Mesendoderm (in vitro differentiated cells): ENCODE measurements around the gene CALN1.

Source experiments
- DNase-seq: peaks from one replicate; pipeline ENCODE4 v3.0.0; 2013
- H2AK5ac ChIP-seq: 2 replicates; pipeline ENCODE4 v1.6.1; 2013; ENCODE audit warnings: low read length, inconsistent platforms
- H2BK120ac ChIP-seq: 2 replicates; pipeline ENCODE4 v1.6.1; 2013; ENCODE audit warnings: low read depth, mild to moderate bottlenecking, low read length, moderate library complexity, mixed read lengths
- H2BK15ac ChIP-seq: replicated peaks from 2 replicates; pipeline ENCODE4 v1.6.1; 2013; ENCODE audit warnings: low read depth, mild to moderate bottlenecking, moderate library complexity
- H2BK5ac ChIP-seq: 2 replicates; pipeline ENCODE4 v1.6.1; 2013; ENCODE audit warnings: low read length, inconsistent platforms
- H3K18ac ChIP-seq: 2 replicates; pipeline ENCODE4 v1.6.1; 2013; ENCODE audit warnings: mild to moderate bottlenecking, low read length, mixed read lengths
- H3K23ac ChIP-seq: one replicate; pipeline ENCODE4 v1.6.1; 2013; ENCODE audit warnings: low read length
- H3K27ac ChIP-seq: 2 replicates; pipeline ENCODE4 v1.5.1; 2013; ENCODE audit warnings: low read depth, mild to moderate bottlenecking, inconsistent platforms, low read length, moderate library complexity
- H3K27me3 ChIP-seq: 2 replicates; pipeline ENCODE4 v1.6.1; 2013; ENCODE audit warnings: low read length, control low read depth, mild to moderate bottlenecking, inconsistent platforms; ENCODE audit not compliant: insufficient read depth, poor library complexity
- H3K36me3 ChIP-seq: 2 replicates; pipeline ENCODE4 v1.6.1; 2013; ENCODE audit warnings: low read length, inconsistent platforms; ENCODE audit not compliant: control insufficient read depth, insufficient read depth
- H3K4ac ChIP-seq: one replicate; pipeline ENCODE4 v1.6.1; 2013; ENCODE audit warnings: low read depth, mild to moderate bottlenecking, low read length, moderate library complexity
- H3K4me1 ChIP-seq: 2 replicates; pipeline ENCODE4 v1.6.1; 2013; ENCODE audit warnings: low read depth, low read length, inconsistent platforms; ENCODE audit not compliant: control insufficient read depth
- H3K4me2 ChIP-seq: 2 replicates; pipeline ENCODE4 v1.6.1; 2013; ENCODE audit warnings: low read length
- H3K4me3 ChIP-seq: 2 replicates; pipeline ENCODE4 v1.5.1; 2013; ENCODE audit warnings: mild to moderate bottlenecking, low read length
- H3K56ac ChIP-seq: one replicate; pipeline ENCODE4 v1.6.1; 2013; ENCODE audit warnings: low read length
- H3K79me1 ChIP-seq: 2 replicates; pipeline ENCODE4 v1.6.1; 2013; ENCODE audit warnings: low read length, inconsistent platforms
- H3K79me2 ChIP-seq: 2 replicates; pipeline ENCODE4 v1.6.1; 2013; ENCODE audit warnings: mild to moderate bottlenecking, low read length; ENCODE audit not compliant: control insufficient read depth, insufficient read depth
- H3K9ac ChIP-seq: 2 replicates; pipeline ENCODE4 v1.6.1; 2013; ENCODE audit warnings: low read length, inconsistent platforms
- H4K5ac ChIP-seq: one replicate; pipeline ENCODE4 v1.6.1; 2013; ENCODE audit warnings: low read length
- H4K8ac ChIP-seq: one replicate; pipeline ENCODE4 v1.6.1; 2013; ENCODE audit warnings: low read depth, mild to moderate bottlenecking, control low read depth, low read length, moderate library complexity
- WGBS: extraction: QIAGEN DNeasy Blood & Tissue Kit; methylation state at CpG from one replicate; pipeline ENCODE4 v1.1.7; 2013; ENCODE audit warnings: low lambda C conversion rate, missing lambda C conversion rate; ENCODE audit not compliant: insufficient coverage; ENCODE audit errors: extremely low coverage; 5-methylcytosine and 5-hydroxymethylcytosine counted together

Gene CALN1

DNA sequence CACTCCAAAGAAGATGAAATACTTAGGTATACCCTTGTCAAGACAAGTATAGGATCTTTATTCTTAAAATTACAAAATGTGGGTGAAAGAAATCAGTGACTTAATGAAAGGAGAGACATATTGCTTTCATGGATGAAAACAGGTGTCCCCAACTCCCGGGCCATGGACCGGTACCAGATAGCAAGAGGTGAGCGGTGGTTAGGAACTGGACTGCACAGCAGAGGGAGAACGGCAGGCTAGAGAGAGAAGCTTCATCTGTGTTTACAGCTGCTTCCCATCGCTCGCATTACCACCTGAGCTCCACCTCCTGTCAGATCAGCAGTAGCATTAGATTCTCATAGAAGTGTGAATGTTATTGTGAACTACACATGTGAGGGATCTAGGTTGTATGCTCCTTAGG is 408.9 kb downstream of the CALN1 start:
- H2BK5ac ChIP-seq = no peak overlapping the region
- no peak overlapping the region for H3K4ac ChIP-seq
- H3K79me2 ChIP-seq = no peaks in the 10 kb centered on the region
- H3K18ac ChIP-seq = no peak overlapping the region
- no peak overlapping the region for H3K9ac ChIP-seq
- no peak overlapping the region for H3K56ac ChIP-seq
- no peak overlapping the region for H2BK15ac ChIP-seq
- H3K23ac ChIP-seq = no peak overlapping the region
- H3K36me3 ChIP-seq = no peaks in the 10 kb centered on the region
- H2BK120ac ChIP-seq = no peak overlapping the region
- H3K79me1 ChIP-seq = no peaks in the 10 kb centered on the region
- H3K4me2 ChIP-seq = no peak overlapping the region
- H3K27me3 ChIP-seq = no peaks in the 10 kb centered on the region
- no peak for DNase-seq
- no CpG with 5 or more reads among the region's 6 CpGs for WGBS
- no peaks in the 10 kb centered on the region for H3K4me1 ChIP-seq
- no peak overlapping the region for H3K27ac ChIP-seq
- H2AK5ac ChIP-seq = no peak overlapping the region
- no peak overlapping the region for H4K5ac ChIP-seq
- H4K8ac ChIP-seq = no peak overlapping the region
- no peak overlapping the region for H3K4me3 ChIP-seq

DNA sequence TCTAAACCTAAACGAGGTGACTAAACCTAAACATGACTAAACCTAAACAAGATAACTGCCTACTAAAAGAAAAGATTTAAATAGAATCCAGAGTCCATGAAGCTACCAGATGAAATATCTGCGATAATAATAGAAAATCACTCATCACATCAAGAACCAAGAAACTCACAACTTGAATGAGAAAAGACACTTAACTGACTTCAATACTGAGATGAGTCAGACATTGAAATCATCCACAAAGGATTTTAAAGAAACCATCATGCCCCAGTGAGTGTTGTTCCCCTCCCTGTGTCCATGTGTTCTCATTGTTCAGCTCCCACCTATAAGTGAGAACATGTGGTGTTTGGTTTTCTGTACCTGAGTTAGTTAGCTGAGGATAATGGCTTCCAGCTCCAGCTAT is 416.0 kb downstream of the CALN1 start:
- Histone ChIP-seq H3K23ac (no peak overlapping the region), H3K27ac (no peak overlapping the region), H3K56ac (no peak overlapping the region), H3K4me3 (no peak overlapping the region), H2BK5ac (no peak overlapping the region), H3K4me2 (no peak overlapping the region), H3K79me2 (no peaks in the 10 kb centered on the region), H3K4me1 (no peaks in the 10 kb centered on the region), H3K18ac (no peak overlapping the region), H3K79me1 (no peaks in the 10 kb centered on the region), H2AK5ac (no peak overlapping the region), H2BK120ac (no peak overlapping the region), H2BK15ac (no peak overlapping the region), H3K27me3 (no peaks in the 10 kb centered on the region), H4K8ac (no peak overlapping the region), H3K4ac (no peak overlapping the region), H3K36me3 (no peaks in the 10 kb centered on the region), H4K5ac (no peak overlapping the region), H3K9ac (no peak overlapping the region)
- DNase-seq = no peak
- WGBS = no CpG with 5 or more reads among the region's 2 CpGs

DNA sequence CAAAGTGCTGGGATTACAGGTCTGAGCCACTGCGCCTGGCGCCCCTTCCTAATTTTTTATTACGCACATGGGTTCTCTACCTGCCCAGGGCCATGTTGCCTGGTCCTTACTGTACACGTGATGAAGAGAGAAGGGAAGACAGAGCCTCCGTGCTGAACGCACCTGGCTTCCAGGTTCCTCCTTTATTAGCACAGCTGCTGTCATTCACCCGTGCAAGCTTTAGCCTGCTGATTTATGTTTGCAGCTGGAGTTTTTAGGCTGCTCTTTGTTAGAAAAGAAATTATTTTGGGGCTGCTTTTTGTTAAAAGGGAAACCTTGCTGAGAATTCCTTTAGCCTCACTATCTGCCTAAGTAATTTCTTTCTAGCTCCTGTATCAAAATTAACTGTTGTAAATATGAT is 417.0 kb downstream of the CALN1 start:
- DNase-seq = no peak
- H2BK15ac ChIP-seq = no peak overlapping the region
- no CpG with 5 or more reads among the region's 7 CpGs for WGBS

DNA sequence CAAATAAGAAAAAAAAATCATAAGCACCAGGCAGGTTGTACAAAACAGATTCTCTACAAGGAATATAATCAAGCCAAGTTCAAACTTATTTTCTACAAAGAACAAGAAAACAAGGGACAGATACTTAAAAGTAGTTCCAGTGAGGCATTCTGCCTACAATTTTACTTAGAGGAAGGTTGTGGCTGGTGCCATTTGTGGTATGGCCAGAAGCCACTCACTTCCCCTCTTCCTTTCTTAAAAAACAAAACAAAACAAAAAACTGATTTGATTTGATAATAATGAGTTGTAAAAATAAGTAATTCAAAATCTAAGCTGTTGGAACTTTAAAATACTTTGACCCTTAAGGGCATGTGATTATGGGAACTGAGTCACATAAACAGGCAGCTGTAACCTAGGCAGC is 420.6 kb downstream of the CALN1 start:
- Histone ChIP-seq H3K4me3 (no peak overlapping the region), H2BK5ac (no peak overlapping the region), H3K4ac (no peak overlapping the region), H3K9ac (no peak overlapping the region), H3K79me1 (no peaks in the 10 kb centered on the region), H3K79me2 (no peaks in the 10 kb centered on the region), H3K27me3 (no peaks in the 10 kb centered on the region), H3K56ac (no peak overlapping the region), H3K18ac (no peak overlapping the region), H3K23ac (no peak overlapping the region), H2BK15ac (no peak overlapping the region), H3K4me2 (no peak overlapping the region), H3K27ac (no peak overlapping the region), H4K8ac (no peak overlapping the region), H3K4me1 (no peaks in the 10 kb centered on the region), H4K5ac (no peak overlapping the region), H2BK120ac (no peak overlapping the region), H2AK5ac (no peak overlapping the region), H3K36me3 (no peaks in the 10 kb centered on the region)
- no peak for DNase-seq

More for the DNA sequence above, 417.0 kb downstream of the CALN1 start:
- H3K27ac ChIP-seq = no peak overlapping the region
- H3K56ac ChIP-seq = no peak overlapping the region
- no peak overlapping the region for H3K4me2 ChIP-seq
- H2BK120ac ChIP-seq = no peak overlapping the region
- no peaks in the 10 kb centered on the region for H3K79me2 ChIP-seq
- no peak overlapping the region for H2AK5ac ChIP-seq
- H3K23ac ChIP-seq = no peak overlapping the region
- H2BK5ac ChIP-seq = no peak overlapping the region
- H3K4me3 ChIP-seq = no peak overlapping the region
- H3K27me3 ChIP-seq = no peaks in the 10 kb centered on the region
- no peak overlapping the region for H4K8ac ChIP-seq
- no peak overlapping the region for H4K5ac ChIP-seq
- H3K4me1 ChIP-seq = no peaks in the 10 kb centered on the region
- H3K4ac ChIP-seq = no peak overlapping the region
- H3K9ac ChIP-seq = no peak overlapping the region
- H3K18ac ChIP-seq = no peak overlapping the region
- no peaks in the 10 kb centered on the region for H3K79me1 ChIP-seq
- no peaks in the 10 kb centered on the region for H3K36me3 ChIP-seq

DNA sequence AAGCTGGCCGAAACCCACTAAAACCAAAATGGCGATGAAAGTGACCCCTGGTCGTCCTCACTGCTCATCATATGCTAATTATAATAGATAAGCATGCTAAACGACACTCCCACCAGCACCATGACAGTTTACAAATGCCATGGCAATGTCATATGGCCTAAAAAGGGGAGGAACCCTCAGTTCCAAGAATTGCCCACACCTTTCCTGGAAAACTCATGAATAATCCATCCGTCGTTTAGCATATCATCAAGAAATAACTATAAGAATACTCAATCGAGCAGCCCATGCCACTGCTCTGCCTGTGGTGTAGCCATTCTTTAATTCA is 422.0 kb downstream of the CALN1 start:
- no peak overlapping the region for H3K9ac ChIP-seq
- no peak overlapping the region for H3K23ac ChIP-seq

DNA sequence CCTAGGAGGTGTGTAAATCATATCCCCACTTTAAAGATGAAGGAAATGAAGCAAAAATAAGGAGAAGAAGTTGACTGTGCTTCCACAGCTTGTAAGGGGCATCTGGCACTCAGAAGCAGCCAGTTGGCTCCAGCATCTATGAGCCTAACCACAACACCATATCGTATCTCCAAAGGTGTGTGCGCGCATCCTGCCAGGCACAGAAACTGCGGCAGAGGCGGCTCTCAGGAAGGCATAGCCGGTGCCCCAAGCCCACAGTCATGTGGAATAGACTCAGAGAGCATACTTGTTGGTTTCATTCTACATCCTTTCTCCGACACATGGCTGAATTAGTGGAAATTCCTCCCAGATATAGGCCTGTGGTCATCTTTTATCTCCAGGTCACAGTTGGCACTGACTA is 423.9 kb downstream of the CALN1 start:
- no peak overlapping the region for H4K5ac ChIP-seq
- no peak for DNase-seq
- no peak overlapping the region for H2BK120ac ChIP-seq
- no peak overlapping the region for H3K27ac ChIP-seq
- no peak overlapping the region for H3K4ac ChIP-seq
- no peaks in the 10 kb centered on the region for H3K27me3 ChIP-seq
- H2BK5ac ChIP-seq = no peak overlapping the region
- H3K79me2 ChIP-seq = no peaks in the 10 kb centered on the region
- H3K4me2 ChIP-seq = no peak overlapping the region
- no peak overlapping the region for H3K4me3 ChIP-seq
- no peak overlapping the region for H2BK15ac ChIP-seq
- WGBS = no CpG with 5 or more reads among the region's 7 CpGs
- no peak overlapping the region for H3K23ac ChIP-seq
- H3K56ac ChIP-seq = no peak overlapping the region
- no peak overlapping the region for H3K9ac ChIP-seq
- no peak overlapping the region for H2AK5ac ChIP-seq
- no peaks in the 10 kb centered on the region for H3K4me1 ChIP-seq
- no peak overlapping the region for H4K8ac ChIP-seq
- no peaks in the 10 kb centered on the region for H3K36me3 ChIP-seq
- no peak overlapping the region for H3K18ac ChIP-seq
- H3K79me1 ChIP-seq = no peaks in the 10 kb centered on the region

More for the DNA sequence above, 422.0 kb downstream of the CALN1 start:
- Histone ChIP-seq H2BK5ac (no peak overlapping the region), H4K5ac (no peak overlapping the region), H3K18ac (no peak overlapping the region), H3K36me3 (no peaks in the 10 kb centered on the region), H3K27ac (no peak overlapping the region), H3K79me2 (no peaks in the 10 kb centered on the region), H3K79me1 (no peaks in the 10 kb centered on the region), H3K56ac (no peak overlapping the region), H2BK120ac (no peak overlapping the region), H3K4me3 (no peak overlapping the region), H3K4ac (no peak overlapping the region), H2BK15ac (no peak overlapping the region), H3K4me2 (no peak overlapping the region), H2AK5ac (no peak overlapping the region), H3K4me1 (no peaks in the 10 kb centered on the region), H3K27me3 (no peaks in the 10 kb centered on the region), H4K8ac (no peak overlapping the region)
- no peak for DNase-seq
- no CpG with 5 or more reads among the region's 7 CpGs for WGBS
